ENCODE results near the gene DHCR24. TPM values are rescaled to one million over a fixed set of nuclear protein-coding genes. Genes with fewer than 3 reads are reported as not detected.

DHCR24 gene
- total and polyA plus RNA-seq, 2 experiments from 2014 or later, result 124 to 453 TPM

DNA sequence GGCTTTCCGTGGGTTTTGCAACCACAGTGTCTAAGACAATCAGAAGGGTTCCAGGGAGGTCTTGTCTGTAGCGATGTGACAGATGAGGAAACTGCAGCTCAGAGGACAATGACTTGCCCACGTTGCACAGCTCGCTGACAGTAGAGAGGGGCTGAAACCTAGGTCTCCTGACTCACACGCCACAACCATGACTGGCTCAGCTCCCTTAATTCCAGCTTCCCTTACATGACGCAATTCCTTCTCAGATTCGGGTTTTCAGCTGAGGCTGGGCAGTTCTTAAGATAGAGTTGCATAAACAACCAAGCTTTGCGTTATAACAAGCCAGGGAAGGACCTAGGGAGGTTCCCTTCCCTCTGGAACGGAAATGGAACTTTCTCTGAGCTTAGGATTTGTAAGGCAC, 36.3 kb downstream of the DHCR24 start:
- DNase-seq (ENCODE audit: low spot score) (no peak), ATAC-seq (no peak)
- Histone ChIP-seq H3K4me1 (ENCODE audit: insufficient read depth) (no peaks in the 10 kb centered on the region), H3K4me2 (no peak overlapping the region), H3K4me3 (no peak overlapping the region), H3K36me3 (ENCODE audit: insufficient read depth) (peaks cover 57% of the 10 kb centered on the region), H2AFZ (no peak overlapping the region), H4K20me1 (replicated peaks; ENCODE audit: insufficient read depth) (peaks cover 34% of the 10 kb centered on the region), H3F3A (replicated peaks; ENCODE audit: low read depth) (peaks cover 40% of the 10 kb centered on the region; the same call in 1 of the 2 replicates), H3K9me2 (ENCODE audit: insufficient read depth) (no peaks in the 10 kb centered on the region), H3K79me2 (replicated peaks; ENCODE audit: insufficient read depth) (no peaks in the 10 kb centered on the region), H3K27ac (ENCODE audit: low read depth) (no peak overlapping the region), H3K27me3 (ENCODE audit: insufficient read depth) (no peaks in the 10 kb centered on the region)
- H3K9me3 Mint-ChIP-seq, result no peaks in the 10 kb centered on the region; the same call in 2 of the 3 replicates
- TF ChIP-seq ZNF331 (CRISPR knock-in tag; IDR thresholded peaks at IDR 0.05; ENCODE audit: low read depth), result no peak
- TF ChIP-seq, protein P1, sequence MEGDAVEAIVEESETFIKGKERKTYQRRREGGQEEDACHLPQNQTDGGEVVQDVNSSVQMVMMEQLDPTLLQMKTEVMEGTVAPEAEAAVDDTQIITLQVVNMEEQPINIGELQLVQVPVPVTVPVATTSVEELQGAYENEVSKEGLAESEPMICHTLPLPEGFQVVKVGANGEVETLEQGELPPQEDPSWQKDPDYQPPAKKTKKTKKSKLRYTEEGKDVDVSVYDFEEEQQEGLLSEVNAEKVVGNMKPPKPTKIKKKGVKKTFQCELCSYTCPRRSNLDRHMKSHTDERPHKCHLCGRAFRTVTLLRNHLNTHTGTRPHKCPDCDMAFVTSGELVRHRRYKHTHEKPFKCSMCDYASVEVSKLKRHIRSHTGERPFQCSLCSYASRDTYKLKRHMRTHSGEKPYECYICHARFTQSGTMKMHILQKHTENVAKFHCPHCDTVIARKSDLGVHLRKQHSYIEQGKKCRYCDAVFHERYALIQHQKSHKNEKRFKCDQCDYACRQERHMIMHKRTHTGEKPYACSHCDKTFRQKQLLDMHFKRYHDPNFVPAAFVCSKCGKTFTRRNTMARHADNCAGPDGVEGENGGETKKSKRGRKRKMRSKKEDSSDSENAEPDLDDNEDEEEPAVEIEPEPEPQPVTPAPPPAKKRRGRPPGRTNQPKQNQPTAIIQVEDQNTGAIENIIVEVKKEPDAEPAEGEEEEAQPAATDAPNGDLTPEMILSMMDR (conservative IDR thresholded peaks at IDR 0.05; ENCODE audit: low read depth in 2 of 2), result no peak
- no peak; the same call in 1 of the 2 replicates for TF ChIP-seq POLR2AphosphoS5 (IDR thresholded peaks at IDR 0.05; ENCODE audit: low read depth)
- no peak for TF ChIP-seq STAT1 (IDR thresholded peaks at IDR 0.05; ENCODE audit: unreplicated experiment)
- TF ChIP-seq, protein P2, sequence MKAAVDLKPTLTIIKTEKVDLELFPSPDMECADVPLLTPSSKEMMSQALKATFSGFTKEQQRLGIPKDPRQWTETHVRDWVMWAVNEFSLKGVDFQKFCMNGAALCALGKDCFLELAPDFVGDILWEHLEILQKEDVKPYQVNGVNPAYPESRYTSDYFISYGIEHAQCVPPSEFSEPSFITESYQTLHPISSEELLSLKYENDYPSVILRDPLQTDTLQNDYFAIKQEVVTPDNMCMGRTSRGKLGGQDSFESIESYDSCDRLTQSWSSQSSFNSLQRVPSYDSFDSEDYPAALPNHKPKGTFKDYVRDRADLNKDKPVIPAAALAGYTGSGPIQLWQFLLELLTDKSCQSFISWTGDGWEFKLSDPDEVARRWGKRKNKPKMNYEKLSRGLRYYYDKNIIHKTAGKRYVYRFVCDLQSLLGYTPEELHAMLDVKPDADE (IDR thresholded peaks at IDR 0.05), result no peak
- no peak for TF ChIP-seq EZH2 (IDR thresholded peaks at IDR 0.05; ENCODE audit: low read depth, unreplicated experiment)
- no peak for TF ChIP-seq EZH2phosphoT487 (IDR thresholded peaks at IDR 0.05; ENCODE audit: unreplicated experiment)
- TF ChIP-seq NANOG (IDR thresholded peaks at IDR 0.05; ENCODE audit: borderline replicate concordance), result no peak
- TF ChIP-seq CREB1 (CRISPR knock-in tag; IDR thresholded peaks at IDR 0.05; ENCODE audit: low read depth), result no peak
- no peak overlapping the region for H3K27ac Mint-ChIP-seq
- peaks cover 76% of the 10 kb centered on the region for H3K36me3 Mint-ChIP-seq (ENCODE audit: low read depth)
- H3K4me3 Mint-ChIP-seq, result no peak overlapping the region
- H3K4me1 Mint-ChIP-seq, result no peaks in the 10 kb centered on the region
- H3K27me3 Mint-ChIP-seq (ENCODE audit: insufficient read depth, low read depth, poor library complexity), result peaks cover 4% of the 10 kb centered on the region

DNA sequence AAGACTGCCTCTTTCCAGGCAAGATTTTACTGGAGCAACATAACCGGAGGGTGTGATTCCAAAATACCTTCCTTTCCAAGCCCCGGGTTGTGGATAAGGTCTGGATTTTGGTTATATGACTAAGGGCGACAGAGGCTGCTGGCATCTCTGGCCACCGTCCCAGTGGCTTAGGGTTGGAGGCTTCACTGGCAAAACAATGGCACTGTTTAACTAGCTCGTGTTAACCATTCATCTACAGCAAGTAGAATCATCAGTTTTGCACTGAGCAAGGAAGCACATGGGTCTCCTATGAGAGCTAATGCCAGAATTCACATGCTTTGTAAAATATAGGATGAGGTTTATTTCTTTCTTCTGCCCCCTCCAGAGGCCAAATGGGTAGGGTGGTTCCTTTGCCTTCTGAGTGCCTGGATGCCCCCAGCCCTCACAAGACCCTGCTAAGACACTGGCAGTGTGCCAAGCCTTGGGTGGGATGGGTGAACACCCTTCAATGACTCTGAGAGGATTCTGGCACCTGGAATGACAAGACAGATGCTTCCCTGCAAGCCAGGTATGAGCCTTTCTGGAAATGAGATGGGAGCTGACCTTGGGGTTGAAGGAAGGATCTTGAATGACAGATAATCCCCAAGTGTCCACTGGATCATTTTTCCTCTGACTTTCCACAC, 36.8 kb downstream of the DHCR24 start:
- Mint-ChIP-seq H3K36me3 (ENCODE audit: low read depth) (peaks cover 70% of the 10 kb centered on the region), H3K4me3 (no peak overlapping the region), H3K4me1 (no peaks in the 10 kb centered on the region), H3K27me3 (ENCODE audit: insufficient read depth, low read depth, poor library complexity) (peaks cover 4% of the 10 kb centered on the region), H3K27ac (no peak overlapping the region), H3K9me3 (no peaks in the 10 kb centered on the region; the same call in 2 of the 3 replicates)
- Histone ChIP-seq H3K27ac (ENCODE audit: low read depth) (no peak overlapping the region), H3K4me2 (no peak overlapping the region), H3K4me1 (ENCODE audit: insufficient read depth) (no peaks in the 10 kb centered on the region), H3K4me3 (no peak overlapping the region), H3K9me2 (ENCODE audit: insufficient read depth) (no peaks in the 10 kb centered on the region), H3K27me3 (ENCODE audit: insufficient read depth) (no peaks in the 10 kb centered on the region), H3F3A (replicated peaks; ENCODE audit: low read depth) (peaks cover 40% of the 10 kb centered on the region; the same call in 1 of the 2 replicates), H2AFZ (no peak overlapping the region), H3K79me2 (replicated peaks; ENCODE audit: insufficient read depth) (no peaks in the 10 kb centered on the region), H4K20me1 (replicated peaks; ENCODE audit: insufficient read depth) (peaks cover 34% of the 10 kb centered on the region), H3K36me3 (ENCODE audit: insufficient read depth) (peaks cover 57% of the 10 kb centered on the region)
- ATAC-seq (no peak), DNase-seq (ENCODE audit: low spot score) (no peak)
- TF ChIP-seq JUNB (IDR thresholded peaks at IDR 0.05; ENCODE audit: unreplicated experiment) (no peak), CREB1 (CRISPR knock-in tag; IDR thresholded peaks at IDR 0.05; ENCODE audit: low read depth) (no peak), ZNF114 (CRISPR knock-in tag; IDR thresholded peaks at IDR 0.05) (no peak), STAT1 (IDR thresholded peaks at IDR 0.05; ENCODE audit: unreplicated experiment) (no peak), ZNF331 (CRISPR knock-in tag; IDR thresholded peaks at IDR 0.05; ENCODE audit: low read depth) (no peak)
- TF ChIP-seq, protein P1 (conservative IDR thresholded peaks at IDR 0.05; ENCODE audit: low read depth in 2 of 2), result no peak
